ENCODE data around the gene ANKIB1.

Gene ANKIB1, protein sequence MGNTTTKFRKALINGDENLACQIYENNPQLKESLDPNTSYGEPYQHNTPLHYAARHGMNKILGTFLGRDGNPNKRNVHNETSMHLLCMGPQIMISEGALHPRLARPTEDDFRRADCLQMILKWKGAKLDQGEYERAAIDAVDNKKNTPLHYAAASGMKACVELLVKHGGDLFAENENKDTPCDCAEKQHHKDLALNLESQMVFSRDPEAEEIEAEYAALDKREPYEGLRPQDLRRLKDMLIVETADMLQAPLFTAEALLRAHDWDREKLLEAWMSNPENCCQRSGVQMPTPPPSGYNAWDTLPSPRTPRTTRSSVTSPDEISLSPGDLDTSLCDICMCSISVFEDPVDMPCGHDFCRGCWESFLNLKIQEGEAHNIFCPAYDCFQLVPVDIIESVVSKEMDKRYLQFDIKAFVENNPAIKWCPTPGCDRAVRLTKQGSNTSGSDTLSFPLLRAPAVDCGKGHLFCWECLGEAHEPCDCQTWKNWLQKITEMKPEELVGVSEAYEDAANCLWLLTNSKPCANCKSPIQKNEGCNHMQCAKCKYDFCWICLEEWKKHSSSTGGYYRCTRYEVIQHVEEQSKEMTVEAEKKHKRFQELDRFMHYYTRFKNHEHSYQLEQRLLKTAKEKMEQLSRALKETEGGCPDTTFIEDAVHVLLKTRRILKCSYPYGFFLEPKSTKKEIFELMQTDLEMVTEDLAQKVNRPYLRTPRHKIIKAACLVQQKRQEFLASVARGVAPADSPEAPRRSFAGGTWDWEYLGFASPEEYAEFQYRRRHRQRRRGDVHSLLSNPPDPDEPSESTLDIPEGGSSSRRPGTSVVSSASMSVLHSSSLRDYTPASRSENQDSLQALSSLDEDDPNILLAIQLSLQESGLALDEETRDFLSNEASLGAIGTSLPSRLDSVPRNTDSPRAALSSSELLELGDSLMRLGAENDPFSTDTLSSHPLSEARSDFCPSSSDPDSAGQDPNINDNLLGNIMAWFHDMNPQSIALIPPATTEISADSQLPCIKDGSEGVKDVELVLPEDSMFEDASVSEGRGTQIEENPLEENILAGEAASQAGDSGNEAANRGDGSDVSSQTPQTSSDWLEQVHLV

DNA sequence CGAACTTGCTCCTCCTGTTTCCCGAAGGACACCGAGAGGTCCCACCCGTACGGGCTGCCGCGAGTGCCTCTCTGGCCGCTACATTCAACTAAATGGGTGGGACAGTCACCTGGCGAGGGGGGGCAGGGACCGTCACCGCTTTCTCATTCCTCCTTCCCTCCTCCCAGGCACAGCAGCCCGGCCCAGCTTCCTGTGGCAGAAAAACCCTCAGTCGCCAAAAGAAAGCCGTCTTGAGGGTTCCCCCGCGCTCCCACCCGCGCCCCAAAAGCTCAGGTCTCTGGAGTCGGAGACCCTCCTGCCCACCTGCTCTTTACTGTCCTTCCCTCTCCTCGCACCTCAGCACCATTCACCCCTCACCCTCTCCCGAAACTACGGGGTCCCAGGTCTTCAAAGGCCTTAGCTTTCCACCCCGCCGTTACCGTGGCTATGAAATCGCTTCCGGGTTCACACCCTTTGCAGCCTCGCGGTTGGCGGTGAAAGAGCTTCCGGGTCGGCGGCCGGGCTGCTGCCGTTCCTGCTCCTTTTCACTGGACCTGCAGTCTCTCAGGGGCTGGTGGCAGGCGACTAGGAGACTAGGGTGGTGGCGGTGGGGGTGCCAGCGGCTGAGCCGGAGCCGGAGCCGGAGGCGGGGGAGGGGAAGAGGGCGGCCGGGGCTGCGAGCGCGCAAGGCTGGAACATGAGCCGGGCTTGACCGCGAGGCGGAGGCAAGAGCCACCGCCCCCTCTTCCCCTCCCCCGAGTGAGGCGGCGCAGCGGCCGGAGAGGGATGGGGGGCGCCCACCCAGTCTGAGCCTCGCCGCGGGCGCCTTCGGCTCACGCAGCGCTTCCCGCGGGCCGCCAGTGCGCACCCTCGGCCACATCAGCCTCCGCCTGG, at the start of gene ANKIB1, which contains the start of gene KRIT1:
TSS of gene ANKIB1 (plus strand) at position 488 of the 873 bp plus-strand sequence. CDS start 49,005 bp downstream, outside the sequence.
TSS of gene KRIT1 (minus strand) at position 428 of the 873 bp plus-strand sequence. CDS start 3,779 bp downstream, outside the sequence.
- Mint-ChIP-seq H3K27ac (peak within 1 kb of the TSS; percentile 100), H3K4me3 (peak within 1 kb of the TSS; percentile 97), H3K4me1 (peaks cover 39% of the 10 kb centered on the region), H3K9me3 (no peaks in the 10 kb centered on the region), H3K36me3 (peaks cover 2% of the 10 kb centered on the region), H3K27me3 (no peaks in the 10 kb centered on the region)

DNA sequence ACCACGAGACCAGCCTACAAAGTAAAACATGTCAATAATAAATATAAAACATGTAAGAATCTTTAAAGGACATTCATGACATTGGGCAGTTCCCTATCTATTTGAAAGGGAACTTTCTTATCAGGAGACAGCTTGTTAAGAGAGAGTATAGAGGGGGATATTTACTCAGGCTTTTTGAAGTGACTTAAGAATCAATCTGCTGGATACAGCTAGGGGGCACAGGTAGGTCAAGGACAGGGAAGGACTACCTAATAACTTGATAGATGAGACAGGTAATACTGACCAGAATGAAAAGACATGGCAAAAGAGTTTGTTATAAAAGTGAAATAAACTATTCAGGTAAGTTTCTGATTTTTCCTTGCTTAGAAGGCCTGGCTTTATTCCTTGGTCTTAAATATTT, 45.0 kb upstream of the ANKIB1 start:
- H3K4me1 Mint-ChIP-seq, result peaks cover 7% of the 10 kb centered on the region
- peak overlapping the region; percentile 84 for H3K27ac Mint-ChIP-seq
- no peak overlapping the region for H3K4me3 Mint-ChIP-seq
- no peaks in the 10 kb centered on the region for H3K27me3 Mint-ChIP-seq
- no peaks in the 10 kb centered on the region for H3K9me3 Mint-ChIP-seq
- H3K36me3 Mint-ChIP-seq, result peaks cover 23% of the 10 kb centered on the region

GRCh38 chr7:92205987-92206386, 39.8 kb upstream of the ANKIB1 start:
- peaks cover 11% of the 10 kb centered on the region for H3K9me3 Mint-ChIP-seq

GRCh38 chr7:92206672-92207071, 39.1 kb upstream of the ANKIB1 start:
- H3K4me1 Mint-ChIP-seq, result peaks cover 30% of the 10 kb centered on the region
- H3K4me3 Mint-ChIP-seq, result no peak overlapping the region
- peaks cover 11% of the 10 kb centered on the region for H3K9me3 Mint-ChIP-seq
- no peaks in the 10 kb centered on the region for H3K27me3 Mint-ChIP-seq
- H3K36me3 Mint-ChIP-seq, result peaks cover 50% of the 10 kb centered on the region
- no peak overlapping the region for H3K27ac Mint-ChIP-seq

More at GRCh38 chr7:92205987-92206386, 39.8 kb upstream of the ANKIB1 start:
- Mint-ChIP-seq H3K27ac (no peak overlapping the region), H3K36me3 (peaks cover 45% of the 10 kb centered on the region), H3K4me1 (peaks cover 30% of the 10 kb centered on the region), H3K27me3 (no peaks in the 10 kb centered on the region), H3K4me3 (no peak overlapping the region)

DNA sequence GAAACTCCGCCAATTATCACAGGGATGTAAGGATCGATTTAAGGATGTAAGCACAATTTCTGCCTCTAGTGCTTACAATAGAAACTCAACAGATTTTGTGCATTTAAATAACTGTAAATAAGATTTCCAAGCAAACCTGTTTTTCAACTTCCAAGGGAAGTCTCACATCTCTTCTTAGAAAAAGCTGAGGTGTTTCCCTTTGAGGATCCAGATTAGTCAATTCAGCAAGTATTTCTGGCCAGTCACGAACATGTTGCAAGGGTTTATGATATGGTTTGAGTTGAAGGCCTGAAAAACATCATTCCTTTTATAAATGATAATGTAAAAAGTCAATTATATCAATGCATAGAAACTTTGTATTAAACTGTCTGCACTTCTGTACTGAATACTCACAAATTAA, 24.0 kb upstream of the ANKIB1 start:
- Mint-ChIP-seq H3K27ac (no peak overlapping the region), H3K9me3 (no peaks in the 10 kb centered on the region), H3K27me3 (no peaks in the 10 kb centered on the region), H3K4me3 (no peak overlapping the region), H3K36me3 (peaks cover 29% of the 10 kb centered on the region), H3K4me1 (no peaks in the 10 kb centered on the region)

DNA sequence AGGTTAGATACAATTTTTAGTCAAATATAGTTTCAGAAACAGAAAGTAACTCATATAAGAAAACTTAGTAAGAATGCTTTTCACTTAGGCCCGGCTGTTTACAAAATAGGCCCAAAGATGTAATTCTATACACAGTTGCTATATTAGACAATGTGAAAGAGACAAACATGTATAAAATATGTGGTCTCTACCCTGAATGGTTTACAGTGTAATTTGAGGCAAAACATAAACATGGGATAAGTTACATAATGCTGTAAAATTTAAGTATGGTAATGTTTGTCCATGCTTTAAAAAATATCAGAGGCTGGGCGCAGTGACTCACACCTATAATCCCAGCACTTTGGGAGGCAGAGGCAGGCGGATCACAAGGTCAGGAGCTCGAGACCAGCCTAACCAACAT, 18.8 kb upstream of the ANKIB1 start:
- Mint-ChIP-seq H3K27ac (no peak overlapping the region), H3K9me3 (no peaks in the 10 kb centered on the region), H3K4me1 (peaks cover 15% of the 10 kb centered on the region), H3K4me3 (no peak overlapping the region), H3K36me3 (peaks cover 33% of the 10 kb centered on the region), H3K27me3 (no peaks in the 10 kb centered on the region)

DNA sequence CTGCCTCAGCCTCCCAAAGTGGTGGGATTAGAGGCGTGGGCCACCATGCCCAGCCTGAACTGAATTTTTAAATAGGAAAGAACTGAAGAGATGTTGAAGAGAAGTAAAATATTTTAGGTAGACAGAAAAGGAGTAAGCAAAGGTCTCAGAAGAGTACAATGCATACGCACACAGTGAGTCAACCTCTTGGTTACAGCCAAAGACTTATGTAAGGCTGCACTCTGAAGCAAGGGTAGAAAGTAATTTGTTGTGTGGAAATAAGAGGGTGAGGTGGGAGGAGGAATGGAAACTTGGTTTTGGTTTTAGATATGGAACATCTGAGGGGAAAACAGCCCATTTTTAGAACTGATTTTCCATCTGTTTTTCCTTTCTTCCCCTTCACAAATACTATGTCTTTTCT, 17.7 kb upstream of the ANKIB1 start:
- Mint-ChIP-seq H3K27me3 (no peaks in the 10 kb centered on the region), H3K9me3 (no peaks in the 10 kb centered on the region), H3K36me3 (peaks cover 34% of the 10 kb centered on the region), H3K4me1 (peaks cover 15% of the 10 kb centered on the region), H3K27ac (peak overlapping the region; percentile 70), H3K4me3 (no peak overlapping the region)

- H3K27ac Mint-ChIP-seq, result no peak overlapping the region
- peaks cover 15% of the 10 kb centered on the region for H3K4me1 Mint-ChIP-seq
- no peak overlapping the region for H3K4me3 Mint-ChIP-seq
- no peaks in the 10 kb centered on the region for H3K9me3 Mint-ChIP-seq
- H3K27me3 Mint-ChIP-seq, result no peaks in the 10 kb centered on the region
- peaks cover 33% of the 10 kb centered on the region for H3K36me3 Mint-ChIP-seq
These were observed 17.0 kb upstream of the ANKIB1 start for GRCh38 chr7:92228742-92229141.

GRCh38 chr7:92230547-92230946, 15.2 kb upstream of the ANKIB1 start:
- Mint-ChIP-seq H3K9me3 (no peaks in the 10 kb centered on the region), H3K36me3 (peaks cover 31% of the 10 kb centered on the region), H3K27me3 (no peaks in the 10 kb centered on the region), H3K4me1 (peaks cover 15% of the 10 kb centered on the region), H3K27ac (no peak overlapping the region), H3K4me3 (no peak overlapping the region)

GRCh38 chr7:92242972-92243371, 2.8 kb upstream of the ANKIB1 start:
- Mint-ChIP-seq H3K27ac (no peak overlapping the region), H3K9me3 (no peaks in the 10 kb centered on the region), H3K4me1 (peaks cover 32% of the 10 kb centered on the region), H3K4me3 (no peak overlapping the region), H3K36me3 (peaks cover 7% of the 10 kb centered on the region), H3K27me3 (no peaks in the 10 kb centered on the region)

DNA sequence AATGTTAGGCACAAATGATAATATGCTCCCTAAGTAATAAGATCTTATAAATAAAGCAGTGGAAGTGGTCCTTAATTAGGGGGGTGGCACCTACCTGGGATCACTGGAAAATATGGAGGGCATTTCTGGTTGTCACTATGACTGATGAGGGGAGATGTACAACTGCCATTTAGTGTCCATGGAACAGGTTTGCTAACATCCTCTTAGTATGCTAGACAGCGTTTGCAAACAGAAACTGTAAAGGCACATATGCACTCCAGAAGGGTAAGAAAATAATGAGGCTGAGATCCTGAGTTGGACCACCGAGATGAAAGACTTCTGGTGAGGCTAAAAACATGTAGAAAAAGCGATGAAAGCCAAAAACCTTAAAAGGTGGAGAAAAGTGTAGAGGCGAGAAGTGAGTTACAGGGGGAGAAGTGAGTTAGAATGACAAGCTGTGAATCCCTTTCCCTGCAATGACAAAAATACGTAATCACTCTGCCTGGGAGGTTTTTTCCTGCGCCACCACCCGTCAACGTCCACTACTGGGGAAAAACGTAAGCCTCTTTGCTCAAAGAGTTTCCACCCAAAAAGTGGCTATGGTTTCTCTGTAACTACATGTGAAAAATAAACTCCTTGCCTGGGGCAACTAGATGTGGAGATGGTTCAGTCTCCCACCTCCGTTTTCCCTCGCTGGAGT, 827 bp upstream of the ANKIB1 start:
- Mint-ChIP-seq H3K27me3 (no peaks in the 10 kb centered on the region), H3K36me3 (peaks cover 2% of the 10 kb centered on the region), H3K4me1 (peaks cover 38% of the 10 kb centered on the region), H3K27ac (peak overlapping the region; percentile 100), H3K9me3 (no peaks in the 10 kb centered on the region), H3K4me3 (peak overlapping the region; percentile 97)

- H3K27ac Mint-ChIP-seq, result peak overlapping the region; percentile 89
- H3K4me1 Mint-ChIP-seq, result peaks cover 47% of the 10 kb centered on the region
- H3K36me3 Mint-ChIP-seq, result peaks cover 3% of the 10 kb centered on the region
- H3K9me3 Mint-ChIP-seq, result no peaks in the 10 kb centered on the region
- H3K4me3 Mint-ChIP-seq, result peak overlapping the region; percentile 87
- H3K27me3 Mint-ChIP-seq, result no peaks in the 10 kb centered on the region
These were observed 757 bp downstream of the ANKIB1 start for GRCh38 chr7:92246360-92247101.

GRCh38 chr7:92250603-92251002, 4.8 kb downstream of the ANKIB1 start:
- no peaks in the 10 kb centered on the region for H3K27me3 Mint-ChIP-seq
- H3K36me3 Mint-ChIP-seq, result peaks cover 10% of the 10 kb centered on the region
- H3K9me3 Mint-ChIP-seq, result peaks cover 5% of the 10 kb centered on the region
- H3K27ac Mint-ChIP-seq, result no peak overlapping the region
- H3K4me1 Mint-ChIP-seq, result peaks cover 53% of the 10 kb centered on the region
- no peak overlapping the region for H3K4me3 Mint-ChIP-seq

DNA sequence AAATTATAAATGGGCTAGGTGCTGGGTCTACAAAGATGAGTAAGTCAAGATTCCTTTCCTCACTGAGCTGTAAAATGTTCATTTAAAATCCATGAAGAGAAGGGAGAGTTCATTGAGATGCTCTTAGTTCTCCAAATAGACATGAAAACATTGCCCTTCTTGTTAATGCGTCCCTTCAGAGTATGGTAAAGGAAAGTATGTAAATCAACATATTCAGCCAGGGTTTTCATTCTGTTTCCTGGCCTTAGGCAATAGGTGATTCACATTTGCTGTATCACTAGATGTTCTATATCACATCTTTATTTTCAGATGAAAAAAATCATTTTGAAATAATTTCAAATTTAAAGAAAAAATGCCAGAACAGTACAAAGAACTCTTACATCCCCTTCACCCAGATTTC, 5.4 kb downstream of the ANKIB1 start:
- Mint-ChIP-seq H3K4me1 (peaks cover 59% of the 10 kb centered on the region), H3K9me3 (peaks cover 5% of the 10 kb centered on the region), H3K4me3 (no peak overlapping the region), H3K36me3 (peaks cover 10% of the 10 kb centered on the region), H3K27ac (no peak overlapping the region), H3K27me3 (no peaks in the 10 kb centered on the region)

All from activated naive CD4-positive, alpha-beta T cell treated with anti-CD3 and anti-CD28 coated beads, Interleukin-2, amount 50 U/mL, for 24 hours (primary cell).